ENCODE results near the gene RIMBP3C. TPM values are rescaled to one million over a fixed set of nuclear protein-coding genes. Genes with fewer than 3 reads are reported as not detected.
"Not testable (repeated sequence)": the region's sequence is repeated elsewhere in the genome, so short reads cannot be mapped to it uniquely, and the experiment has no call there.

The RIMBP3C gene
- total RNA-seq, 1 donor from 2014 or later = not detected

DNA sequence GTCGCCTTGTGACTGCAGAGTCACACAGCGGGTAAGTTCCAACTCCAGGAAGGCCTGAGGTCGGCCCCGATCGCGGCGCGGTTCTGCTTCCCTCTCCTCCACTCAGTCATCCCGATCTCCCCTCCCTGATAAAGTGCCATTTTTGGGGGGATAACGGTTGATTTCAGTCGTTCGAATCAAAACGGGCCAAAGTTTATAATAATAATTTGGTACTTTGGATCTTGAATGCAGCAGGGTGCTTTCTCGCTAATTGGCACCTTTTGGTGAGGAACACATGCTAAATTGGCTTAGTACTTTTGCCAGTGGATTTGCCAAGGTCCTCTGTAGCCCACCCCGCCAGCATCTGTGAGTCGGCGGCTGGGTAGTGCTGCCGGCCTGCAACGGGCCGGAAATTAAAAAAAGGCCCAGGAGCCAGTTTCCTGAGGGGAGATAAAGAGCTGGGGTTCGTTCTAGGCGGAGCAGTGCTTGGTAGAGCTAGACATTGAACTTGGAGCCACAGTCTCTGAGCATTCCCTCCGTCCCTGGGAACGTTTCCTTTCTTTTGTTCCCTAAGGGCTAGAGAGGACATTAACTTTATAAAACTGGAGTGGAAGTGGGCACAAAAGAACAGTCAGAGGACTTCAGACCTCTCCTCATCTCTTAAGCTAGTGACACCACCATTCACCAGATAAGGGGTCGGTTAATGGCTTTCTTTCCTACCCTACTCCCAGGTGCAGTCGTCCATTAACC is 17.2 kb upstream of the RIMBP3C start:
- Histone ChIP-seq H3K4me3 (peak overlapping the region; percentile 79 to 86), H3K36me3 (no peaks in the 10 kb centered on the region), H3K9me3 (no peaks in the 10 kb centered on the region), H3K27ac (peak overlapping the region; percentile 86 to 91), H3K27me3 (no peaks in the 10 kb centered on the region), H3K4me1 (peaks cover 4 to 19% of the 10 kb centered on the region in 2 donors)
- intact Hi-C loops (cut with DNase I) = loop anchor here (2.0 kb wide), 1 partner anchor 60 kb away; no protein-coding TSS in a partner anchor
- DNase-seq (ENCODE audit: low spot score in 2 of 2) = peak in 1 of 2 donors; percentile 64
- TF ChIP-seq, protein P1, sequence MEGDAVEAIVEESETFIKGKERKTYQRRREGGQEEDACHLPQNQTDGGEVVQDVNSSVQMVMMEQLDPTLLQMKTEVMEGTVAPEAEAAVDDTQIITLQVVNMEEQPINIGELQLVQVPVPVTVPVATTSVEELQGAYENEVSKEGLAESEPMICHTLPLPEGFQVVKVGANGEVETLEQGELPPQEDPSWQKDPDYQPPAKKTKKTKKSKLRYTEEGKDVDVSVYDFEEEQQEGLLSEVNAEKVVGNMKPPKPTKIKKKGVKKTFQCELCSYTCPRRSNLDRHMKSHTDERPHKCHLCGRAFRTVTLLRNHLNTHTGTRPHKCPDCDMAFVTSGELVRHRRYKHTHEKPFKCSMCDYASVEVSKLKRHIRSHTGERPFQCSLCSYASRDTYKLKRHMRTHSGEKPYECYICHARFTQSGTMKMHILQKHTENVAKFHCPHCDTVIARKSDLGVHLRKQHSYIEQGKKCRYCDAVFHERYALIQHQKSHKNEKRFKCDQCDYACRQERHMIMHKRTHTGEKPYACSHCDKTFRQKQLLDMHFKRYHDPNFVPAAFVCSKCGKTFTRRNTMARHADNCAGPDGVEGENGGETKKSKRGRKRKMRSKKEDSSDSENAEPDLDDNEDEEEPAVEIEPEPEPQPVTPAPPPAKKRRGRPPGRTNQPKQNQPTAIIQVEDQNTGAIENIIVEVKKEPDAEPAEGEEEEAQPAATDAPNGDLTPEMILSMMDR (IDR thresholded peaks at IDR 0.05) = no peak

DNA sequence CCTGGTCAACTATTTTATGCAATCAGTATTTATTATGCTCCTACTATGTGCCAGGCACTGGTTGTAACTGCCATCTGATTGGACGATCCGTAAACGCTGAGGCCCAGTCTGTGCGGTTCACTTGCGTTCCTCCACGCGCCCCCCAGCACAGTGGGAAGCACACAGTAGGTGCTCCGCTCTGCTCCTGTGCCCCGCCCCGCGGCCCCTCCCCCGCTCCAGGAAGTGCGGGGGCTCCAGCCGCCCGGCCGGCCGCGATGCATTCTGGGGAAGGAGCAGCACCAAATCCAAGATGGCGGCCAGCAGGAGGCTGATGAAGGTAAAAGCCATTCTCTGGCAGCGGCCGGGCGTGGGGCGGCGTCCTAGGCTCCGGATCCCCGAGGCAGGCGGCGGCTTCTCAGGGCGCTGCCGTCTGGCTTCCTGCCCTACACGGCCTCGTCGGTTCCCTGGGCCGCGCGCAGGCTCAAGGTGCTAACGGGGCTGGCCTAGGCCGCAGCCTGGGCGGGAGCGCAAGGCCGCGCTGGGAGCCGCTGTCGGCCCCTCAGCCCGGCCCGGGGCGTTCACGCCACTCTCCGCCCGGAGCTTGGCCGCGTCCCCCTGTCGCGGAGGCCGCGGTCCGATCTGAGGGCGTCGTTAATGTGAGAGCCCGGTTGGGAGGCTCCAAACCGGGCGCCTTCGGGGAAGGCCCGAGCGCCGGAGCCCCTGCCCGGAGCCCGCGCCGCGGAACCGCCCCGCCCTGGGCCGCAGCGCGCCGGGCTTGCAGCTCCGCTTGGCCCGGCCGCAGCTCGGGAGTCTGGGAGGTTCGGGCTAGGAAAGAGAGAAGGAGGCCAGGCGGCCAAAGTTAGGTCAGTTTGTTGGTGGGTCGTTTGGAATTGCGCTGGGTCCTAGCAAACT is 16.4 kb upstream of the RIMBP3C start, which contains the start of gene UBE2L3:
Gene UBE2L3 (plus strand): TSS at position 259 of the 891 bp plus-strand sequence. CDS start 31 bp downstream, at position 290.
- peak within 1 kb of the TSS; percentile 86 to 91 for H3K27ac ChIP-seq
- peak within 1 kb of the TSS; percentile 79 to 86 for H3K4me3 ChIP-seq
- H3K36me3 ChIP-seq = no peaks in the 10 kb centered on the region
- intact Hi-C loops (cut with DNase I) = loop anchor here (2.0 kb wide), 1 partner anchor 61 kb away; no protein-coding TSS in a partner anchor
- H3K4me1 ChIP-seq = peaks cover 4 to 19% of the 10 kb centered on the region in 2 donors
- DNase-seq (ENCODE audit: low spot score in 2 of 2) = peak; percentile 23 to 89
- no peaks in the 10 kb centered on the region for H3K9me3 ChIP-seq
- TF ChIP-seq, protein P1 (IDR thresholded peaks at IDR 0.05) = no peak
- no peaks in the 10 kb centered on the region for H3K27me3 ChIP-seq

DNA sequence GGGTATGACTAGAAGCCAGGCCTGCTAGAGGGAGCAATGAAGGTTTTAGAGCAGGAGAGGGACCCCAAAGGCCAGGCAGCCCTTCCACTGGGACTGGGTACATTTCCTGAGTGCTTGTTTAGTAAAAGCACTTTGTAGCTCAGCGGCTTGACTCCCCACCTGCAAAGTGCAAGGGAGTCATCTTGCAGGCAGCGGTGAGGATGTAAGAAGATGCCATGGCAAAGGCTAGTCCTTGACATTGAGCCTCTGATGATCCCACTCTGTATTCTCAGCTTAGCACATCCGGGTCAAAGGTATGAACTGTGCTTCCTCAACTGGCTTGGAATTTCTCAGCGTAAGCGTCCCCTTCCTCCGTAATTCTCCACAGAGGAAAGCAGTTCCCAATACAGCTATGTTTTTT is 13.2 kb upstream of the RIMBP3C start:
- H3K27me3 ChIP-seq = no peaks in the 10 kb centered on the region
- H3K27ac ChIP-seq = no peak overlapping the region
- H3K9me3 ChIP-seq = no peaks in the 10 kb centered on the region
- H3K36me3 ChIP-seq = no peaks in the 10 kb centered on the region
- TF ChIP-seq, protein P1 (IDR thresholded peaks at IDR 0.05) = no peak
- intact Hi-C loops (cut with DNase I) = no loop called here
- H3K4me3 ChIP-seq = no peak overlapping the region
- no peak for DNase-seq (ENCODE audit: low spot score in 2 of 2)
- peaks cover 0 to 10% of the 10 kb centered on the region in 2 donors for H3K4me1 ChIP-seq

DNA sequence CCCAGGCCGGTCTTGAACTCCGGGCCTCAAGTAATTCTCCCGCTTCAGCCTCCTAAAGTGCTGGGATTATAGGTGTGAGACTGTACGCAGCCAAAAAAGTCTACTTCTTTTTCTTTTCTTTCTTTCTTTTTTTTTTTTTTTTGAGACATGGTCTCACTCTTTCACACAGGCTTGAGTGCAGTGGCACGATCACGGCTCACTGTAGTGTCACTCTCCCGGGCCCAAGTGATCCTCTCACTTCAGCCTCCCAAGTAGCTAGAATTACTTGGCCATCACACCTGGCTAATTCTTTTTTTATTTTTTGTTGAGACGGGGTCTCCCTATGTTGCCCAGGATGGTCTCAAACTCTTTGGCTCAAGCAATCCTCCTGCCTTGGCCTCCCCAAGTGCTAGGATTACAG is 12.7 kb upstream of the RIMBP3C start:
- Histone ChIP-seq H3K36me3 (no peaks in the 10 kb centered on the region), H3K27me3 (no peaks in the 10 kb centered on the region), H3K9me3 (no peaks in the 10 kb centered on the region), H3K4me3 (no peak overlapping the region), H3K27ac (no peak overlapping the region), H3K4me1 (peaks cover 0 to 5% of the 10 kb centered on the region in 2 donors)
- TF ChIP-seq, protein P1 (IDR thresholded peaks at IDR 0.05) = no peak
- intact Hi-C loops (cut with DNase I) = no loop called here
- no peak for DNase-seq (ENCODE audit: low spot score in 2 of 2)

DNA sequence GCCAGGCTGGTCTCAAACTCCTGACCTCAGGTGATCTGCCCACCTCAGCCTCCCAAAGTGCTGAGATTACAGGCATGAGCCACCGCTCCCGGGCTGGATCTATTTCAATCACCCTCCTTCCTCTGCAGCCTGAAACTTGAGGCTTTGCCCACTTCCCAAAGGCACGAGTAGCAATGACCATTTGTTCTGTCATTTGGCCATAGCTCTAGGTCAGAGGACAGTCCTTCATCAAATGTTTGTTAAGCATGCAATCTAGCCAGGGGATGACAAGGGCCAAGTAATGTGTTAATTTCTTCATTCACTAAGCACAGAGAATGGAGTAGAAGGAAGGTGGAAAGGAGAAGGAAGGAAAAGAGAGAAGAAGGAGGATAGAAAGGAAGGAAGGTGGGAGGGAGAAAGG is 9.4 kb upstream of the RIMBP3C start:
- H3K36me3 ChIP-seq; intact Hi-C loops (cut with DNase I): not testable (repeated sequence)

DNA sequence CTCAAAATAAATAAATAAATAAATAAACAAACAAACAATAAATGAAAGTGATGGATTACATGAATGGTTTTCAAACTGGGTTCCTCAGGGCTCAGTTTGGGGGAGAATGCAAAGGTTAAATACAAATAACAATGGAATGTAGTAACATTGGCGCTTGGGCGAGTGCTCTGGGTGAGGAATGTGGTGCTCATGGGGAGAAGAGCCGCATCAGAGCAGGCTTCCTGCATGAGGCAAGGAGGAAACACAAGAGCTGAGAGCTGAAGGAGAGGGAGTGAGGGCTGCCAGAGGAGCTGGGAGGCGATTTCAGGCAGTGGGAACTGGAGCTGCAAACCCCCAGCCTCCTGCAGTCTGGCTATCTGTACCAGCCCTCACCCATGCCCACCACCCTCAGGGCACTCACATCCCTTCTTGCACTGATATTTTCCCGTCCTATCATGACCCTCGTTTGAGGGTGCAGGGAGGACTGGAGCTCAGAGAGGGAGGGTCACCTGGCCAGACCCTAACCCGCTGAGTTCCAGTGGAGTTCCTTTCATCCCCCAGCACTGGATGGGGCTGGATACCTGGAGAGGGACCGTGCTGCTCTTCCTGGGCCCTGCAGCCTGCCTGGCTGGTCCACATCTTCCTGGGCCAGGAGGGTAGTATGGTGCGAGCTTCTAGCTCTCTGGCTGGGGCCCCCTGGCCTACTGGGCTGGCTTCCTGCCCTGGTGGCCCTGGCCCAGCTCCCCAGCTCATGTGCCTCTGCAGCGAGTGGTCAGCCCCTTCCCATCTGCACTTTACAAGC is 8.3 kb upstream of the RIMBP3C start:
- DNase-seq (ENCODE audit: low spot score in 2 of 2) = peak in 1 of 2 donors; percentile 28
- H3K27ac ChIP-seq; H3K9me3 ChIP-seq; H3K36me3 ChIP-seq; H3K4me1 ChIP-seq; H3K4me3 ChIP-seq; H3K27me3 ChIP-seq; intact Hi-C loops (cut with DNase I): not testable (repeated sequence)

More for the DNA sequence above, 9.4 kb upstream of the RIMBP3C start:
- not testable (repeated sequence) for H3K9me3 ChIP-seq; H3K27me3 ChIP-seq; H3K27ac ChIP-seq; DNase-seq (ENCODE audit: low spot score in 2 of 2); H3K4me1 ChIP-seq; H3K4me3 ChIP-seq

DNA sequence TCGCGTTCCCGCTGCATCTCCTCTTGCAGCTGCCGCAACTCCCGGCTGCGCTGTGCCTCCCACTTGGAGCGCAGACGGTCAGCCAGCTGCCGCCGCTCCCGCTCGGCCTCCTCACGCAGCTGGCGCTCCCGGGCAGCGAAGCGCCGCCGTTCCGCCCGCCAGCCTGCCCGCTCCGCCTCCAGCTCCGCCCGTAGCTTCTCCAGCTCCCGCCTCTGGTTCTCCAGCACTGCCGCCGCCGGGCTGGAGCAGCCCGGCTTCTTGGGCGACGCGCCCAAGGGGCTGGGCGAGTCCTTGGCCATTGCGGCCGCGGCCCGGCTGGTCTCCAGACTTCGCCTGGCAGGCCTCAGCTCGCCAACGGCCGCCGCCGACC is 598 bp downstream of the RIMBP3C start:
- H3K4me1 ChIP-seq; H3K9me3 ChIP-seq; DNase-seq (ENCODE audit: low spot score in 2 of 2); intact Hi-C loops (cut with DNase I); H3K4me3 ChIP-seq; H3K36me3 ChIP-seq; H3K27me3 ChIP-seq; H3K27ac ChIP-seq: not testable (repeated sequence)

DNA sequence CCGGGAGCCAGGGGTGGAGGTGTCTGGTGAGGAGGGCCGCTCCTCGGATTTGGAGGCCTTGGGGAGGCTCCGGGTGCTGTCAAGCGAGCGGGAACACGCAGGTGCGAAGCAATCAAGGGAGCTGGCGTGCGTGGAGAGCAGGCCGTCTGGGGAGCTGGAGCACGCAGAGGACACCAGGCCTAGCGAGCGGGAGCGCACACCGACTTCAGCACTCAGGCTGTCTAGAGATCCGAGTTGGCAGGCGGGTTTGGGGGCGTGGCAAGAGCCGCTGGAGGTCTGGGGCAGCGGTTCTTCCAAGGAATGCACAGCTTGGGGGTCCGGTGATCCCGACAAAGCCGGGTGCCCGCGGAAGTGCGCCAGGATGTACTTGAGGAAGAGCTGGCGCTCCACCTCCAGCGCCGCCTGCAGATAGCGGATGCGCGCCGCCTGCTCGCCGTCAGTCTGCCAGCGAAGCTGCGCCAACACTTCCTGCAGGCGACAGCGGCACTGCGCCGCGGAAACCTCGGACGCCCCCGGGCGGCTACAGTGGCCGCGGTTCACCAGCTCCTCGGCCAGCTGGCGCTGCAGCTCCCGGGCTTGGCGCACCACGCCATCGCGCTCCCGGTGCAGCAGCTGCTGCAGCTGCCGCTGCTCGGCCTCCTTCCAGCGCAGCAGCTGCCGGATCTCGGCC is 1.1 kb downstream of the RIMBP3C start:
- H3K27me3 ChIP-seq; H3K36me3 ChIP-seq; H3K9me3 ChIP-seq; H3K4me1 ChIP-seq; H3K27ac ChIP-seq; H3K4me3 ChIP-seq; DNase-seq (ENCODE audit: low spot score in 2 of 2); intact Hi-C loops (cut with DNase I): not testable (repeated sequence)
